Stimulated activated CD8-positive, alpha-beta memory T cell treated with anti-CD3 and anti-CD28 coated beads, Interleukin-4, amount 100 ng/mL, for 24 hours (primary cell): ENCODE data around the gene MED9.

Experiments
- DNase-seq: peaks from one replicate; pipeline ENCODE4 v3.0.0-alpha.2; 2020; ENCODE audit warnings: low read depth

Gene MED9

DNA sequence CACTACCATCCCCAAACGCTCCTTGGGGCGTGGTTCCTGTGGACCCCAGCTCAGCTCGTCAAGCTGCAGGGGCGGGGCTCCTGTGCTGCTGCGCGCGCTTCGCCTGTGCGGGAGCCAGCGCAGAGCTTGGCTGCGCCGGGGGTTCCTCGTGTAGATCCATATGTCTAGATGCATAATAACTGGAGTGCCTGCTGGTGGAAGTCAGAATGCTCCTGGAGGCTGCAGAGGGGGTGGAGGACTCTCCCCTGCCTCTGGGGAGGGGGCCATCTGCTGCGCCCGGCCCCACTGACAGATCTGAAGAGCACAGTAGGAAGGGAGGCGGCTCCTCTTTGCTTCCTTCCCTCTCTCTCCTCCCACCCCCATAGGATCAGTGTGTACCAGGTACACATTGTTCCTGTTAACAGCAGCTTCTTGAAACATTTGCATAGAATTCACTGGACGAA is 14.8 kb downstream of the MED9 start:
- DNase-seq, result no peak

DNA sequence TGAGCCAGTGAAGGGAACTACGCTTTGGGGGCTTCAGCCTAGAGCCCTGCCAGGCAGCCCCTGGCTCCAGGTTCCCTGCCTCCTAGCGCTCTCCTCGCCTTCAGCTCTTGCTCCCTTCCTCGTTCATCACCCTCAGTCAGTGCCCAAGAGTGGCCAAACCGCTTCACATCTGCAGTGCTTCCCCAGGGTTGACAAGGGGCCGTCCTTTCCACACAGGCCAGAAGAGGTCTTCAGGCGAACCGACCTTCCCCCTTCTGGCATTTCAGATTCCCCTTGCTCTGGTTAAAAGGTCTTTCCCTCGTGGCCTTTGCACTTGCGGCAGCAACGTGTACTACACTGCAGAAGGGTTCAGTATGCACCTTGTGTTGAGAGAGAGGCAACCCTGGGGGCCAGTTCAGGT is 15.3 kb downstream of the MED9 start:
- DNase-seq, result no peak

- no peak for DNase-seq
These were observed 15.8 kb downstream of the MED9 start for GRCh38 chr17:17492571-17492970.

GRCh38 chr17:17493249-17493985 is 16.6 kb downstream of the MED9 start:
- no peak for DNase-seq

GRCh38 chr17:17493986-17494466 is 17.2 kb downstream of the MED9 start:
- DNase-seq, result no peak

GRCh38 chr17:17494499-17494869 is 17.7 kb downstream of the MED9 start:
- DNase-seq, result no peak

DNA sequence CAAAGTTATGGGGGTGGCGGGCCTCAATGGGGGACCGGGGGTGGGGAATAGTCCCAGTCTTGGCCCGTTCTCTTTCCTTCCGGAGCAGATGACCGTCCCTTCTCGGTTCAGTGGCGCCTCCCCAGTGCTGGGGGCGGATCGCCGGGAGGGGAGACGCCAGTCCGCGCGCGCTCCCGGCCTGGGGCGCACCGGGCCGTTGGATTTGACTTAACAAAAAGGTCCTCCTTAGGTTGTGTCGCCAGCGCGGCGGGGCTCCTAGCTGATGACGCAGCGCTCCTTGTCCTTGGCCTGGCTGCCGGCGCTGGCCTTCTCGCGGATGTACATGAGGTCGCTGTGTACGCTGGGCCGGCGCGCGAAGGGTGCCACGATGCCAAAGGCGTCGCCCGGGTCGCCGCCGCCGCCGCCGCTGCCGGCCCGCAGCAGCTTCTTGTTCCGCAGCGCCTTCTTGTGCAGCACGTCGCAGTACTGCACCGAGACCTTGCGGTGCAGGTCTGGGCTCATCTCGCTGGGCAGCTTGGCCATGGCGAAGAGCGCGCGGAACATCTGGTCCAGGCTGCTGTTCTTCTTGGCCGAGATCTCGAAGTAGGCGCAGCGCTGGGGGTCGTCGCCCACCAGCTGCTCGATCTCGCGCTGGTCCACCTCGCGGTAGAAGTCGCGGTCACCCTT is 18.2 kb downstream of the MED9 start:
- DNase-seq, result no peak

DNA sequence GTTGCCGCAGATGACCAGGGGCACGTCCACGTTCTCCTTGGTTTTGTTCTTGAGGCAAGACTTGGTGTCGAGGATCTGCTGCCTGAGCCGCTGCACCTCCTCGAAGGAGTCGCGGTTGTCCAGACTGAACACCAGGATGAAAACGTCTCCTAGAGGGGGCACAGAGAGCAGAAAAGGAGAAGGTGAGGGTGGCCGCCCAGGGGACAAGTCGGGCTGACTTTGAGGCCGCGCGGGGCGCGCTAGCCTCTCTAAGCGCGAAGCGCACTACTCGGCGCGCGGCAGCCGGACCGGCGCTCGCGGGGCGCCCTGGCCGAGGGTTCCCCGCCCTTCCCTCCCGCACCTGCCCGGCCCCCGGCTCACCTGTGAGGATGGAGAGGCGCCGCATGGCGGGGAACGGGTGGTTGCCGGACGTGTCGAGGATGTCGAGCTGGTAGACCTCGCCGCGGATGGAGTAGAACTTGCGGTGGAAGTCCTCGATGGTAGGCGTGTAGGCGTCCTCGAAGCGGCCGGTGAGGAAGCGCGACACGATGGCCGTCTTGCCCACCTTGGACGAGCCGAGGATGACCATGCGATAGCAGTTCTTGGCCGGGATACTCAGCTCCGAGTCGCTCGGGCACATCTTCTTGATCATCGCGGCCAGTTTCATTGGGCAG is 18.9 kb downstream of the MED9 start:
- DNase-seq, result no peak

DNA sequence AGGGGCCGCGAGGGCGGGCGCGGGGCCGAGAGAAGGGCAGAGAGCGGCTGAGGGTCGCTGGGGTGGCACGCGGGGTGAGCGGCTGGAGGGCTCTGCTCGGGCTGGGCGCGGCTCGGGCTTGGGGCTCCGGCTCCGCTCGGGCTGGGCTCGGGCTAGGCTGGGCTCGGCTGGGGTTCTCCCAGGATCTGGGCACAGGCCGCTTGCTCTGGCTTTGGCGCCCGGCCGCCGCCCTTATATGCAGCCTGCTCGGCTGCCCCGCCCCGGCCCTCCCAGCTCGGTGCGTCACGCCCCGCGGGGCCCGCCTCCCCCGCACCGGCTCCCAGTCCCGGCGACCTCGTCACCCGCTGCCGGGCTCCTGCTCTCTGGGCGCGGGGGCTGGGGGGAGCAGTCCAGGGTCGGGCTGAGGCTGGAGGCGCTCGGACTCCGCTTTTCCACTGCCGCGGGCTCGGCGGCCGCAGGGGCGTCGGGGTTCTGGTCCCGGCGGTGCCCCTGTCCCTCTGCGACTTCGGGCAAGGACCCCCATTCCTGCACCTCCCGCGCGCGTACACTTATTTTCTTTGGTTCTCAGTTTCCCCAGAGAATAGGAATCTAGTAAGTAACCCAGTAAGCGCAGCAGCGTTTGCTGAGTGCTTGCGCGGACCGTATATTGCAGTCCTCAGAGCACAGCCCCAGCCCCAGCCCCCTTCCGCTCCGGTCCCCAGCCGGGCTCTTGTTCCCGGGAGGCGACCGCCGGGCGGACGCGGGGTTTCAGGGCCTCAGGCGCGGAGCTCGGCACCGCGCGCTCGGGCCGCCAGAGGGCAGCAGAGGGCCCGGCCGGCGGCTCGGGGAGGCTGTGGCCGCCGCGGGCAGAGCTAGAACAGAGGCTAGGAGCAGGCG is 19.6 kb downstream of the MED9 start, which contains the start of gene RASD1:
TSS of gene RASD1 (minus strand) at position 207 of the 876 bp plus-strand sequence. CDS start 214 bp downstream, outside the sequence.
- peak; percentile 62 for DNase-seq

DNA sequence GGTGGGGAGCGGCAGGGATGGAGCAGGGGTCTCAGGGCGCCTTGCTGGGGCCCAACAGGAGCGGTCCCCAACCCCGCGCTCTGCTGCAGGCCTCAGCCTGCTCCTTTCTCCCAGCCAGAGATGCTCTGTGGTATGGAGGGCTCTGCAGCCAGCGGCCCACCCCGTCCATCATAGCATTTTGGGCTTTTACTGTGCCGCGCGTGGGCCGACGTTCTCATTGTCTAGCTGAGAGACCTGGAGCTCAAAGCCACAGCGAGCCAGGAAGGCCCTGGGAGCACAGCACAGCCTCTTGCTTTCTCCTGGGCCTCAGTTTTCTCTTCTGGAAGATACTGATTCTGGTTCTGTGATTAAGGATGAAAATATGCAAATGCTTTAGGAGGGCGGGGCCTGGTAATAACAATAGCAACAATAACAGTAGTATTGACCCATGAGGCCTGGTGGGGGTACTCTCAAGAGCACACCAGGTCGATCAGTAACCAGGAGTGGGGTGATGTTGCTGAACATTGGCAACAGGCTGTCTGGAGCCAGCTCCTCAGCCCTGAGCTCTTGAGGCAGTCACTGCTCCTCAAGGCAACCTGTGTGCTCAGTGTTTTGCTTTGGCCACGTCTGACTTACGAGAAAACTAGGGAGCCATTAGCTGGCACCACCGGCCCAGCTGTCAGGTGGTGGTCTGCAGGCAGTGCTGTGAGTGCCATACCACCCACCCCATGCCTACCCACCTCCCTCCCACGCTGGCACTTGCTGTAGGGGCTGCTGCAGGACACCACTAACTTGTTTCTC is 20.5 kb downstream of the MED9 start:
- DNase-seq, result no peak

GRCh38 chr17:17497845-17498520 is 21.2 kb downstream of the MED9 start:
- no peak for DNase-seq

- DNase-seq, result no peak
These were observed 22.0 kb downstream of the MED9 start for GRCh38 chr17:17498606-17499301.

GRCh38 chr17:17499402-17500145 is 22.8 kb downstream of the MED9 start:
- DNase-seq, result no peak

- DNase-seq, result no peak
These were observed 24.3 kb downstream of the MED9 start for GRCh38 chr17:17500999-17501605.

- DNase-seq, result no peak
These were observed 26.2 kb downstream of the MED9 start for GRCh38 chr17:17502741-17503565.

DNA sequence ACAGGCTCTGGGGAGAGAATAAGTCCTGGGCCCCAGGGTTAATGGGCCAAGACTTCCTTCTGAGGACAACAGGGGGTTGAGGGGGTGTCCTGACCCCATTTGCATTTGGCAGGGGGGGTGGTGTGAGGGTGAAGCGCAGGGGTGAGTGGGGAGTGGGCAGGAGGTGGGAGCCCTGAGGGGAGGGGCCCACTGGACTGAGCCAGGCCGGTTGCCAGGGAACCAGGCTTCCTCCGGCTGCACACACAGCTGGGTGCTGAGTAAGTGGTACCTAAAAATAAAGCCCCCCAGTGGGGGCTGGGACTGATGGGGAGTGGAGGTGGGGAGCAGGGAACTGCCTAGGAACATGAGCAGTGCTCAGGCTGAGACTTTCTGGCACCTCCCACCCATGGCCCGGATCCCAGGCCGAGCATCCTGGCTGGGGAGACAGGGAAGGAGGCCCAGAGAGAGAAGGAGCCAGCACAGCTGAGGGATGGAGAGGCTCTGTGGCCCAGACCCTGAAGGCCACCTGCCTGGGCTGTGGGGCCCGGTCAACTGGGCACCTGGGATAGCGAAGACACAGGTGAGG is 26.8 kb downstream of the MED9 start:
- no peak for DNase-seq

DNA sequence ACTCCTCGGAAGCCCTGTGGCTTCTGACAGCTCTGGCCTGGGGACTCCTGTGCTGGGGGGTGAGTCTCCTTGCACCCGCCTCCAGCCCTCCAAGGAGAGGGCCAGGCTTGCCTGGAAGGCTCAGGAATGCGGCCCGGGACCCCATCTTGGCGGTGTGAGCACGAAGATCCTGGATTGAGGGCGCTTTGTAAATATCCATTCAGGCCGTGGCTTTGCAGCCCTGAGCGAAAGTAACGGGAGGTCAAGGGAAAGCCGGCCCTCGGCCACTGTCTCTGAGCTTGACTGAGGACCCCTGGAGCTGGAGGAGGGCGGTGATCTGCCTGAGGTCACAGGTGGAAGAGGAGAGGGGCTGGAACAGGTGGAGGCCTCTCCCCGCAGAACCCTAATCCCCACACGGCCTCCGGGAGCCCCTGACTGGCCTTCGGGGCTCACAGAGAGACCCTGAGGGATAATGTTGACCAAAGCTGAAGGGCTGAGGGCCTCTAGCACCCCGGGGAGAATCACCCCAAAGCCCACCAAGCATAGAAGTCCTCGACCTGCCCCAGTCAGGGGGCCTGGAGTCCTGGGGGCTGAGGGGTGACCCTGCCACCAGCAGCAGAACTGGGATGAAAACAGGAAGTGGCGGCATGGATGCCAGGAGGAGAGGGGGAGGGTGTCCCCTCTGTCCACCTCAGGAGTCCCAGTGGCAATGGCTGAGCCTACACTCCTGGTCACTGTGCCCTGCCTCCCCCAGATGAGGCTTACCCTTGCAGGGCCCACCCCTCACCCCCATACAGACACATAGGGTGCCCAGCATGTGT is 27.7 kb downstream of the MED9 start:
- no peak for DNase-seq
